Middle frontal gyrus (tissue), 1 donor: ENCODE measurements around the gene ERGIC1.
"Not testable (repeated sequence)": the region's sequence is repeated elsewhere in the genome, so short reads cannot be mapped to it uniquely, and the experiment has no call there.

Experiments
- DNase-seq: peaks from one replicate; pipeline ENCODE4 v3.0.0-alpha.2; 2015; ENCODE audit warnings: low spot score; ENCODE audit errors: extremely low spot score

ERGIC1 gene

GRCh38 chr5:172833686-172834414, at the start of gene ERGIC1:
Gene ERGIC1 (plus strand): TSS chr5:172834251. CDS start chr5:172834414, 163 bp downstream.
- peak; percentile 68 for DNase-seq

GRCh38 chr5:172785429-172786088, 48.5 kb upstream of the ERGIC1 start:
- DNase-seq: no peak

- DNase-seq: no peak
Observed at GRCh38 chr5:172786736-172787462, 47.2 kb upstream of the ERGIC1 start.

- not testable (repeated sequence) for DNase-seq
Observed at GRCh38 chr5:172787538-172787937, 46.5 kb upstream of the ERGIC1 start.

- no peak for DNase-seq
Observed at GRCh38 chr5:172788771-172789686, 45.0 kb upstream of the ERGIC1 start.

GRCh38 chr5:172789687-172790495, 44.2 kb upstream of the ERGIC1 start:
- DNase-seq: no peak

GRCh38 chr5:172790496-172790889, 43.6 kb upstream of the ERGIC1 start:
- DNase-seq: no peak

GRCh38 chr5:172791286-172791685, 42.8 kb upstream of the ERGIC1 start:
- DNase-seq: no peak

GRCh38 chr5:172791726-172792445, 42.2 kb upstream of the ERGIC1 start:
- DNase-seq: no peak

GRCh38 chr5:172792701-172793570, 41.1 kb upstream of the ERGIC1 start:
- DNase-seq: no peak

GRCh38 chr5:172793577-172794488, 40.2 kb upstream of the ERGIC1 start:
- DNase-seq: no peak

GRCh38 chr5:172795318-172795977, 38.6 kb upstream of the ERGIC1 start:
- DNase-seq: no peak

GRCh38 chr5:172796306-172796705, 37.7 kb upstream of the ERGIC1 start:
- no peak for DNase-seq

- no peak for DNase-seq
Observed at GRCh38 chr5:172797771-172798191, 36.3 kb upstream of the ERGIC1 start.

- no peak for DNase-seq
Observed at GRCh38 chr5:172798422-172799215, 35.4 kb upstream of the ERGIC1 start.

- no peak for DNase-seq
Observed at GRCh38 chr5:172799416-172799815, 34.6 kb upstream of the ERGIC1 start.
